Esophagus muscularis mucosa (tissue), 4 donors: Measurements from ENCODE around the gene TAOK1.

Experiments used
- EP300 ChIP-seq: sonication (generic); formaldehyde crosslinking; IDR thresholded peaks from one replicate; pipeline ENCODE4 v1.6.1; 2017; ENCODE audit warnings: antibody characterized with exemption
- POLR2A ChIP-seq: fragments of 450-650 bp; IDR thresholded peaks from one replicate; pipeline ENCODE4 v1.6.1; 2017; ENCODE audit warnings: antibody characterized with exemption, moderate library complexity, mild to moderate bottlenecking, low read depth
- POLR2AphosphoS5 ChIP-seq, 2 donors: sonication (generic); formaldehyde crosslinking; IDR thresholded peaks; one replicate each; pipeline ENCODE4 v1.6.1; 2017; ENCODE audit warnings: antibody characterized with exemption in 2 of 2
- TF ChIP-seq, protein P1 (sequence below), 3 experiments: fragments of 200-600 bp in 2 of 3; fragments of 450-650 bp in 1 of 3; sonication (generic) in 2 of 3; IDR thresholded peaks; one replicate each; pipeline ENCODE4 v1.5.1; 2017 to 2019; ENCODE audit warnings: antibody characterized with exemption in 3 of 3, mild to moderate bottlenecking in 2 of 3, moderate library complexity in 1 of 3

GRCh38 chr17:29582772-29583171 lies 192.6 kb downstream of the TAOK1 start:
- TF ChIP-seq, protein P1, sequence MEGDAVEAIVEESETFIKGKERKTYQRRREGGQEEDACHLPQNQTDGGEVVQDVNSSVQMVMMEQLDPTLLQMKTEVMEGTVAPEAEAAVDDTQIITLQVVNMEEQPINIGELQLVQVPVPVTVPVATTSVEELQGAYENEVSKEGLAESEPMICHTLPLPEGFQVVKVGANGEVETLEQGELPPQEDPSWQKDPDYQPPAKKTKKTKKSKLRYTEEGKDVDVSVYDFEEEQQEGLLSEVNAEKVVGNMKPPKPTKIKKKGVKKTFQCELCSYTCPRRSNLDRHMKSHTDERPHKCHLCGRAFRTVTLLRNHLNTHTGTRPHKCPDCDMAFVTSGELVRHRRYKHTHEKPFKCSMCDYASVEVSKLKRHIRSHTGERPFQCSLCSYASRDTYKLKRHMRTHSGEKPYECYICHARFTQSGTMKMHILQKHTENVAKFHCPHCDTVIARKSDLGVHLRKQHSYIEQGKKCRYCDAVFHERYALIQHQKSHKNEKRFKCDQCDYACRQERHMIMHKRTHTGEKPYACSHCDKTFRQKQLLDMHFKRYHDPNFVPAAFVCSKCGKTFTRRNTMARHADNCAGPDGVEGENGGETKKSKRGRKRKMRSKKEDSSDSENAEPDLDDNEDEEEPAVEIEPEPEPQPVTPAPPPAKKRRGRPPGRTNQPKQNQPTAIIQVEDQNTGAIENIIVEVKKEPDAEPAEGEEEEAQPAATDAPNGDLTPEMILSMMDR (IDR thresholded peaks at IDR 0.05), result no peak
- TF ChIP-seq POLR2A, result no peak
- no peak for TF ChIP-seq POLR2AphosphoS5 (IDR thresholded peaks at IDR 0.05)
- no peak for TF ChIP-seq EP300
